ENCODE data around the gene CTR9. TPM values are rescaled to one million over a fixed set of nuclear protein-coding genes. Genes with fewer than 3 reads are reported as not detected.

CTR9 gene
- total and polyA plus RNA-seq, 3 donors from 2014 or later: 47.3 to 50.9 (median 48.6) TPM

- H3K4me1 ChIP-seq: no peaks in the 10 kb centered on the region
- H3K9me3 ChIP-seq: no peaks in the 10 kb centered on the region
- DNase-seq: no peak
- no peaks in the 10 kb centered on the region for H3K27me3 ChIP-seq
- H3K4me3 ChIP-seq: no peak overlapping the region
- no peaks in the 10 kb centered on the region for H3K36me3 ChIP-seq (ENCODE audit: low read depth, missing control alignments)
- no peak overlapping the region for H3K27ac ChIP-seq
- intact Hi-C loops (cut with DNase I; ENCODE audit: low total_unique reads): no loop called here
- WGBS, 2 donors: 90 to 96% methylated on average over 3 of the region's 3 CpGs
- TF ChIP-seq POLR2A (IDR thresholded peaks at IDR 0.05): no peak
- TF ChIP-seq CTCF (IDR thresholded peaks at IDR 0.05): no peak
Measured at GRCh38 chr11:10728154-10728553, 22.9 kb upstream of the CTR9 start.

DNA sequence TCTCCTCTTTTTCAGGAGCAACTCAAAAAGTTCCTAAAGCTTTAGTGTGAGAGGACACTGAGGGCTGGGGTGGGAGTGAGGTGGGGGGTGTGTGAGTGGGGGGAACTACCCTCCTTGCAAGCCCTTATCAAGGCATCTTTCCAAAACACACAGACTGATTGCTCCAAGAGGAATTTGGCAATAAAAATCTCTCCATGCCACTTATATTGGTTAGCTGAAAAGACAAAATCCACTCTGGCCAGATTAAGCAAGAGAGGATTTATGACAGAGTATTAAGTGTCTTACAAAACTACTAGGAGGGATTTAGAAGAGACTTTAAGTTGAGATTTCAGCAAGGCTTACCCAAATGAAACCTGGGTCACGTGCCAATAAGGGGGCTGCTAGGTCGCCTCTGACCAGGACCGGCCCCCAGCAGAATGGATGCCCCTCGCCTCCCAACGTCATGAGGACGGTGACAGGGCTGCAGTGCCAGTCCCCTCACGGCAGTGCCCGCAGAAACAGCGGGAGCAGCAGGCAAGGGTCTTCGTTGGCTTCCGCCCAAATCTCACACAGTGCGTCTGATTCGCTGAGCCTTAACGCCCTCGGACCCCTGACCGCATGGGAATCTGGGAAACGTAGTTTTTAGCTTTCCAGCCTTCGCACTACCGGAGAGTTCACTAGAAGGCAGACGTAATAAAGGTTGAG lies 22.1 kb upstream of the CTR9 start:
- no peaks in the 10 kb centered on the region for H3K27me3 ChIP-seq
- no peaks in the 10 kb centered on the region for H3K4me1 ChIP-seq
- DNase-seq: peak; percentile 39
- peak overlapping the region in 1 of 2 donors; percentile 18 for H3K4me3 ChIP-seq
- TF ChIP-seq POLR2A (IDR thresholded peaks at IDR 0.05) (no peak), CTCF (IDR thresholded peaks at IDR 0.05) (no peak)
- no peaks in the 10 kb centered on the region for H3K9me3 ChIP-seq
- no peaks in the 10 kb centered on the region for H3K36me3 ChIP-seq (ENCODE audit: low read depth, missing control alignments)
- 37 to 46% methylated on average over 18 to 19 of the region's 20 CpGs for WGBS, 2 donors
- H3K27ac ChIP-seq: no peak overlapping the region
- intact Hi-C loops (cut with DNase I; ENCODE audit: low total_unique reads): no loop called here

DNA sequence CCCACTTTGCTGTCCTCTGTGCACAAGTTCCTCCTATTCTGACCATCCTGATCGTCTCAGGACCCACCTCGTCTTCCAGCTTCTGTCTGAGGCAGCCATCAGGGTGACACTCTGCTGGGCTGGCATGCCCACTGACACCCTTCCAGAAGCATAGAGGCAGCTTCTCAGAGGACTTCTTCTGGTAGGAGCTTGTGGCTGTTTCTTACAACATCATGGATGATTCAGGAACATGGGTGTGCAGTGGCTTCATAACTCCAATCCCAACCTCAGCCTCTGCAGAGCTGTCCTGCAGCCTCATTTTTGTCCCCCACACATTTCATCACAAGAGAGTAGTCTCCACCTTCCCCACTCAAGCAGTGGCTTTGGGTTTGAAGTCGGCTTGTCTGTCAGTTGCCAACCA lies 20.9 kb upstream of the CTR9 start:
- Histone ChIP-seq H3K4me3 (no peak overlapping the region), H3K27me3 (no peaks in the 10 kb centered on the region), H3K27ac (no peak overlapping the region), H3K9me3 (no peaks in the 10 kb centered on the region), H3K36me3 (ENCODE audit: low read depth, missing control alignments) (no peaks in the 10 kb centered on the region), H3K4me1 (peaks cover 1% of the 10 kb centered on the region)
- TF ChIP-seq CTCF (IDR thresholded peaks at IDR 0.05) (no peak), POLR2A (IDR thresholded peaks at IDR 0.05) (no peak)
- DNase-seq: no peak
- WGBS, 2 donors: 89 to 97% methylated on average over 3 of the region's 3 CpGs
- intact Hi-C loops (cut with DNase I; ENCODE audit: low total_unique reads): loop anchor here (10.0 kb wide), 1 partner anchor 325 kb away; no protein-coding TSS in a partner anchor

GRCh38 chr11:10731064-10731680 lies 19.9 kb upstream of the CTR9 start:
- Histone ChIP-seq H3K9me3 (no peaks in the 10 kb centered on the region), H3K27ac (no peak overlapping the region), H3K4me1 (peaks cover 12% of the 10 kb centered on the region), H3K36me3 (ENCODE audit: low read depth, missing control alignments) (no peaks in the 10 kb centered on the region), H3K27me3 (no peaks in the 10 kb centered on the region), H3K4me3 (no peak overlapping the region)
- intact Hi-C loops (cut with DNase I; ENCODE audit: low total_unique reads): loop anchor here (10.0 kb wide), 1 partner anchor 326 kb away; no protein-coding TSS in a partner anchor
- WGBS, 2 donors: 87 to 90% methylated on average over 3 of the region's 3 CpGs
- no peak for DNase-seq
- TF ChIP-seq POLR2A (IDR thresholded peaks at IDR 0.05): no peak
- no peak for TF ChIP-seq CTCF (IDR thresholded peaks at IDR 0.05)
